ENCODE measurements around the gene NPPC.

NPPC gene

DNA sequence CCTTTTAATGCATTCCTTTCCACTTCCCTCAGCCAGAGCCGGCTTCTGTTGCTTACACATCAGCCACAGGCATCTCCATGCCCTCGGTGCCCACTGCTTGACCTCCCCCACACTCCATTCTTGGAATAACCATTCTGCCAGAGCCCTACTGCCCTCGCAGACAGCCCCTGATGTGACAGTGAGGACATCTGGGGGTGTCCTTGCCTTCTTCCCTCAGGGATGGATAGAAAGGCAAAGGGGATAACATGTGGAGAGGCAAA lies 6.4 kb upstream of the NPPC start:
- Histone ChIP-seq H3K27ac (no peak overlapping the region), H3K4me3 (ENCODE audit: low read depth in 1 of 2, low read length in 1 of 2) (no peak overlapping the region), H3K9me3 (no peaks in the 10 kb centered on the region), H3K27me3 (peaks cover 39% of the 10 kb centered on the region), H3K36me3 (no peaks in the 10 kb centered on the region), H3K4me1 (ENCODE audit: control insufficient read depth in 1 of 2, insufficient read depth in 1 of 2, low read depth in 1 of 2, low read length in 1 of 2) (no peaks in the 10 kb centered on the region)
- TF ChIP-seq, protein P1, sequence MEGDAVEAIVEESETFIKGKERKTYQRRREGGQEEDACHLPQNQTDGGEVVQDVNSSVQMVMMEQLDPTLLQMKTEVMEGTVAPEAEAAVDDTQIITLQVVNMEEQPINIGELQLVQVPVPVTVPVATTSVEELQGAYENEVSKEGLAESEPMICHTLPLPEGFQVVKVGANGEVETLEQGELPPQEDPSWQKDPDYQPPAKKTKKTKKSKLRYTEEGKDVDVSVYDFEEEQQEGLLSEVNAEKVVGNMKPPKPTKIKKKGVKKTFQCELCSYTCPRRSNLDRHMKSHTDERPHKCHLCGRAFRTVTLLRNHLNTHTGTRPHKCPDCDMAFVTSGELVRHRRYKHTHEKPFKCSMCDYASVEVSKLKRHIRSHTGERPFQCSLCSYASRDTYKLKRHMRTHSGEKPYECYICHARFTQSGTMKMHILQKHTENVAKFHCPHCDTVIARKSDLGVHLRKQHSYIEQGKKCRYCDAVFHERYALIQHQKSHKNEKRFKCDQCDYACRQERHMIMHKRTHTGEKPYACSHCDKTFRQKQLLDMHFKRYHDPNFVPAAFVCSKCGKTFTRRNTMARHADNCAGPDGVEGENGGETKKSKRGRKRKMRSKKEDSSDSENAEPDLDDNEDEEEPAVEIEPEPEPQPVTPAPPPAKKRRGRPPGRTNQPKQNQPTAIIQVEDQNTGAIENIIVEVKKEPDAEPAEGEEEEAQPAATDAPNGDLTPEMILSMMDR (IDR thresholded peaks at IDR 0.05) = no peak

DNA sequence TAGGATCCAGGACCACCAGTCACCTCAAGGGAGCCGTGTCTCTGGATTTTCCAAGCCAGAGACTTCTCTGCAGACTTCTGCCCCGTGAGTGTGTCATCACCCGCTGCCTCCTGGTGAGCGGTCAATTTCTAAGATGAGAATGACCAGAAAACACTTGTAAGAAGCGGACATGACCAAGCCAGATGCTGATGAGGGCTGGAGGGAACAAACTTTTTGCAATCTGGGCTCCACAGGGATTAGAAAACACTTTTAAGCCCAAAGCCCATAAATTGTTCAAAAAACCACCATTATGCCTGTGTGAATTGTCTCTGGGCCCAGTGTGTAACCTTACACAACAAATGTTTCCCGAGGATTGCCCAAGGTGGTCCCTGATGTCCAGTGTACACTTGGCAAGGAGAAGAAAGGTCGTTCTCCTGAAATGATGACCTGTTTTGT lies 5.3 kb upstream of the NPPC start:
- H3K9me3 ChIP-seq = no peaks in the 10 kb centered on the region
- H3K4me3 ChIP-seq (ENCODE audit: low read depth in 1 of 2, low read length in 1 of 2) = no peak overlapping the region
- TF ChIP-seq, protein P1 (IDR thresholded peaks at IDR 0.05) = no peak
- H3K27ac ChIP-seq = no peak overlapping the region
- no peaks in the 10 kb centered on the region for H3K36me3 ChIP-seq
- peaks cover 50% of the 10 kb centered on the region for H3K27me3 ChIP-seq
- peaks cover 5 to 8% of the 10 kb centered on the region in 2 experiments for H3K4me1 ChIP-seq (ENCODE audit: control insufficient read depth in 1 of 2, insufficient read depth in 1 of 2, low read depth in 1 of 2, low read length in 1 of 2)

DNA sequence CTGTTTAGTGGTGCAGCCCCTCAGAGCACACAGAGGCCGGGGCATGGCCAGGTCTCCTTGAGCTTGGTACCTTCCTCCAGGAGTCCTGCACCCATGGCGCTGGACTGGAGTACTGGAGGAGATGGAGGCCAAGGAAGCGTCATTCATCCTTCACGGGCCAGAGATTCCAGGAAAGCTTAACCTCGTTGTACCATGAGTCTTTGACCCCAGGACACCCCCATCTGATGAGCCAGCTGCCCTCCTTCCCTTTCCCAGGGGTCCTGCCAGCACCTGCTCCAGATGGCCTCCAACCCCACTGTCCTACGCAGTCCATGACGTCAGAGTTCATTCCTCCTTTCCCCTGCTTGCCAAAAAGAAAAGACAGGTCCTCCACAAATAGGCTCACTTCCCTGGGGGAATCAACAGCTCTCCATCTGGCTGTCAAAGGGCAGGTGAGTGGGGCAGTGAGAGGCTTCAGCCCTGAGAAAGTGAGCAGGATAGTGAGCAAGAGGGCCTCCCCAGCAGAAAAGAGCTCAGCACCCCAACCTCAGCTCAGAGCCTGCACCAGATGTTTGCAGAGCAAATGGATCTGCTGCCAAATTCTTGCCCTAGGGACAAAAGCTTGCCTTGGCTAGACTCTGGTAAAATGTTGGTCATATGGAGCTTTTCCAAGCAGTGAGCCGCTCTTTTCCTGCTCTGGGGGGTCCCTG lies 4.5 kb upstream of the NPPC start:
- Histone ChIP-seq H3K36me3 (no peaks in the 10 kb centered on the region), H3K4me3 (ENCODE audit: low read depth in 1 of 2, low read length in 1 of 2) (no peak overlapping the region), H3K27ac (no peak overlapping the region), H3K27me3 (peaks cover 58% of the 10 kb centered on the region), H3K4me1 (ENCODE audit: control insufficient read depth in 1 of 2, insufficient read depth in 1 of 2, low read depth in 1 of 2, low read length in 1 of 2) (peaks cover 13 to 16% of the 10 kb centered on the region in 2 experiments), H3K9me3 (no peaks in the 10 kb centered on the region)
- TF ChIP-seq, protein P1 (IDR thresholded peaks at IDR 0.05) = no peak

GRCh38 chr2:231929961-231930592 lies 3.9 kb upstream of the NPPC start:
- Histone ChIP-seq H3K9me3 (no peaks in the 10 kb centered on the region), H3K4me3 (ENCODE audit: low read depth in 1 of 2, low read length in 1 of 2) (no peak overlapping the region), H3K27me3 (peaks cover 64% of the 10 kb centered on the region), H3K4me1 (ENCODE audit: control insufficient read depth in 1 of 2, insufficient read depth in 1 of 2, low read depth in 1 of 2, low read length in 1 of 2) (peaks cover 18 to 22% of the 10 kb centered on the region in 2 experiments), H3K36me3 (no peaks in the 10 kb centered on the region), H3K27ac (no peak overlapping the region)
- TF ChIP-seq, protein P1 (IDR thresholded peaks at IDR 0.05) = no peak

DNA sequence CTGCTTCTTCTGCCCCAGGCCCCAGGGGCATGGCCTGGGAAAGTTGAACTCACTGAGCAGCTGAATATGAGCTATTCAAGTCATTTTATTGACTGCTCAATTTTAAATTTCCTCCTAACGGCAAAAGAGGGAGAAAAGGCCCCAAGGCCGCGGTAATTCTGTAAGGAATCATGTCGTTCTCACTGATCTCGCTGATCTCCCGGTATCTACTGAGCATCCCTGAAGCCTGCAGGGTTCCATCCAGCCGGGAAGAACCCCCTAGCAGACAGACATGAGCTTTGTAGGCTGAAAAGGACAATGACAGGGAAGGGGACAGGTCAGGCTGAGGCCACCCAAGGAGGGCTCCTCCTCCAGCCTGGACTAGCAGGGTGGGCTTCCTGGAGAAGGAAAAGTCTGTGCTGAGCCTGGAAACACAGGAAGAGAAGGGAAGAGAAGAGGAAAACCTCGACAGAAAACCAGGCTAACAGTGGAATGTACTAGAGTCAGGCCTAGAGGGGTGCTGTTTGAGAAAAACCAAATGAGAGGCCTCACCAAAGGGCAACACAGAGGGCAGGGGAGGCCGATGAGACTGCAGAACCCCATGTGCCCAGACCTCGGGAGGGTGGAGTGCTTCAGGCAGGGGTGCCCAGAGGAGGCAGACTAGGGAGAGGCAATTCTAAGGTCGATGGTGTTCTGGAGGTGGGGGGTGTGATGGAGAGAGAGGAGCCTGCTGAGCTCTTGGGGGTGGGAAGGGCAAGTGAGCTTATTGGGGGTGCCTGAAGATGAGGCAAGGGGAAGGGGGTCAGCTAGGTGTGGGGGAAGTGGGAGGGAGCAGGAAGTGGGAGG lies 2.9 kb upstream of the NPPC start:
- H3K27me3 ChIP-seq = peaks cover 74% of the 10 kb centered on the region

More for the DNA sequence above, 2.9 kb upstream of the NPPC start:
- H3K36me3 ChIP-seq = no peaks in the 10 kb centered on the region
- H3K4me1 ChIP-seq (ENCODE audit: control insufficient read depth in 1 of 2, insufficient read depth in 1 of 2, low read depth in 1 of 2, low read length in 1 of 2) = peaks cover 18 to 25% of the 10 kb centered on the region in 2 experiments
- H3K4me3 ChIP-seq (ENCODE audit: low read depth in 1 of 2, low read length in 1 of 2) = no peak overlapping the region
- TF ChIP-seq, protein P1 (IDR thresholded peaks at IDR 0.05) = no peak
- no peaks in the 10 kb centered on the region for H3K9me3 ChIP-seq
- no peak overlapping the region for H3K27ac ChIP-seq

All from neutrophil (primary cell).